GM12878 (cell line): ENCODE data around the gene XCR1.

ENCODE experiments used
- ATF7 ChIP-seq: fragments of 450-650 bp; IDR thresholded peaks from 2 replicates; pipeline ENCODE4 v1.6.1; 2016; ENCODE audit warnings: low read depth, mild to moderate bottlenecking
- BRCA1 ChIP-seq: IDR thresholded peaks from 2 replicates; pipeline ENCODE4 v1.6.1; 2011; ENCODE audit warnings: low read depth, low read length, improper control_type of control experiment
- EZH2 ChIP-seq: IDR thresholded peaks from 2 replicates; pipeline ENCODE4 v1.6.1; 2012; ENCODE audit warnings: low read depth, mild to moderate bottlenecking, control low read depth, inconsistent platforms, low read length, borderline replicate concordance; ENCODE audit not compliant: control insufficient read depth
- JUND ChIP-seq: IDR thresholded peaks from 2 replicates; pipeline ENCODE4 v1.6.1; 2012; ENCODE audit warnings: low read depth, mild to moderate bottlenecking, low read length, improper control_type of control experiment, moderate library complexity
- NFYB ChIP-seq: IDR thresholded peaks from 2 replicates; pipeline ENCODE4 v1.6.1; 2011; ENCODE audit warnings: low read depth, mild to moderate bottlenecking, low read length, improper control_type of control experiment, moderate library complexity; ENCODE audit not compliant: insufficient read depth
- POLR2A ChIP-seq: IDR thresholded peaks from 2 replicates; pipeline ENCODE4 v1.6.1; 2011; ENCODE audit warnings: low read depth, mild to moderate bottlenecking, low read length
- POLR2AphosphoS5 ChIP-seq: IDR thresholded peaks from 2 replicates; pipeline ENCODE4 v1.6.1; 2011; ENCODE audit warnings: mild to moderate bottlenecking, low read length, inconsistent platforms
- RAD21 ChIP-seq: IDR thresholded peaks from 2 replicates; pipeline ENCODE4 v1.6.1; 2011; ENCODE audit warnings: mild to moderate bottlenecking, low read depth, low read length, moderate library complexity; ENCODE audit not compliant: insufficient read depth
- SIX5 ChIP-seq: IDR thresholded peaks from 2 replicates; pipeline ENCODE4 v1.6.1; 2011; ENCODE audit warnings: mild to moderate bottlenecking, low read depth, low read length, moderate library complexity; ENCODE audit not compliant: severe bottlenecking
- SUZ12 ChIP-seq: fragments of 200-600 bp; sonication (generic); IDR thresholded peaks from one replicate; pipeline ENCODE4 v1.6.1; 2018; ENCODE audit warnings: antibody characterized with exemption, mild to moderate bottlenecking; ENCODE audit not compliant: unreplicated experiment
- ZNF274 ChIP-seq: IDR thresholded peaks from one replicate; pipeline ENCODE4 v1.8.0; 2011; ENCODE audit not compliant: insufficient read length, insufficient read depth
- TF ChIP-seq, protein P1 (sequence below): fragments of 450-650 bp; IDR thresholded peaks from 2 replicates; pipeline ENCODE4 v1.6.1; 2016; ENCODE audit warnings: mild to moderate bottlenecking, moderate library complexity, borderline replicate concordance
- TF ChIP-seq, protein P2 (sequence below), 3 experiments: IDR thresholded peaks in 2 of 3; conservative IDR thresholded peaks in 1 of 3; 2 replicates each; pipeline ENCODE4 v1.5.1; 2011; ENCODE audit warnings: low read depth in 3 of 3, low read length in 3 of 3, mild to moderate bottlenecking in 3 of 3, control low read depth in 2 of 3, moderate library complexity in 2 of 3, inconsistent platforms in 1 of 3, mixed read lengths in 1 of 3; ENCODE audit not compliant: control insufficient read depth in 2 of 3, insufficient read depth in 1 of 3; ENCODE audit errors: extremely low read depth in 1 of 3

DNA sequence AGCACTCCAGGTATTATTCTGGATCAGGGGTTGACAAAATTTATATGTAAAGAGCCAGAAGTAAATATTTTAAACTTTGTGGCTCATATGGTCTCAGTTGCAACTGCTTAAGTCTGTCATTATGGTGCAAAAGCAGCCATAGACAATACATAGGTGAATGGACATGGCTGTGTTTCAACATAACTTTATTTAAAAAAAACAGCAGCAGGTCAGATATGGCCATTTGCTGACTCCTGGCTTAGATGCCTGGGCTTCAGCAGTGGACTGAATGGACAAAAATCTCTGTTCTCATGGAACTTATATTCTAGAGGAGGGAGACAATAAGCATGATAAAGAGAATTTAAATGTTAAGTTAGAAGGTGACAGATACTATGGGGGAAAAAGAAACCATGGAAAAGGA lies 20.0 kb downstream of the XCR1 start:
- TF ChIP-seq POLR2A (no peak), ATF7 (no peak), BRCA1 (no peak), ZNF274 (no peak), SIX5 (no peak), RAD21 (no peak), POLR2AphosphoS5 (no peak), JUND (no peak), NFYB (no peak), EZH2 (no peak), SUZ12 (no peak)
- TF ChIP-seq, protein P1, sequence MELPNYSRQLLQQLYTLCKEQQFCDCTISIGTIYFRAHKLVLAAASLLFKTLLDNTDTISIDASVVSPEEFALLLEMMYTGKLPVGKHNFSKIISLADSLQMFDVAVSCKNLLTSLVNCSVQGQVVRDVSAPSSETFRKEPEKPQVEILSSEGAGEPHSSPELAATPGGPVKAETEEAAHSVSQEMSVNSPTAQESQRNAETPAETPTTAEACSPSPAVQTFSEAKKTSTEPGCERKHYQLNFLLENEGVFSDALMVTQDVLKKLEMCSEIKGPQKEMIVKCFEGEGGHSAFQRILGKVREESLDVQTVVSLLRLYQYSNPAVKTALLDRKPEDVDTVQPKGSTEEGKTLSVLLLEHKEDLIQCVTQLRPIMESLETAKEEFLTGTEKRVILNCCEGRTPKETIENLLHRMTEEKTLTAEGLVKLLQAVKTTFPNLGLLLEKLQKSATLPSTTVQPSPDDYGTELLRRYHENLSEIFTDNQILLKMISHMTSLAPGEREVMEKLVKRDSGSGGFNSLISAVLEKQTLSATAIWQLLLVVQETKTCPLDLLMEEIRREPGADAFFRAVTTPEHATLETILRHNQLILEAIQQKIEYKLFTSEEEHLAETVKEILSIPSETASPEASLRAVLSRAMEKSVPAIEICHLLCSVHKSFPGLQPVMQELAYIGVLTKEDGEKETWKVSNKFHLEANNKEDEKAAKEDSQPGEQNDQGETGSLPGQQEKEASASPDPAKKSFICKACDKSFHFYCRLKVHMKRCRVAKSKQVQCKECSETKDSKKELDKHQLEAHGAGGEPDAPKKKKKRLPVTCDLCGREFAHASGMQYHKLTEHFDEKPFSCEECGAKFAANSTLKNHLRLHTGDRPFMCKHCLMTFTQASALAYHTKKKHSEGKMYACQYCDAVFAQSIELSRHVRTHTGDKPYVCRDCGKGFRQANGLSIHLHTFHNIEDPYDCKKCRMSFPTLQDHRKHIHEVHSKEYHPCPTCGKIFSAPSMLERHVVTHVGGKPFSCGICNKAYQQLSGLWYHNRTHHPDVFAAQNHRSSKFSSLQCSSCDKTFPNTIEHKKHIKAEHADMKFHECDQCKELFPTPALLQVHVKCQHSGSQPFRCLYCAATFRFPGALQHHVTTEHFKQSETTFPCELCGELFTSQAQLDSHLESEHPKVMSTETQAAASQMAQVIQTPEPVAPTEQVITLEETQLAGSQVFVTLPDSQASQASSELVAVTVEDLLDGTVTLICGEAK = peak; percentile 61
- TF ChIP-seq, protein P2, sequence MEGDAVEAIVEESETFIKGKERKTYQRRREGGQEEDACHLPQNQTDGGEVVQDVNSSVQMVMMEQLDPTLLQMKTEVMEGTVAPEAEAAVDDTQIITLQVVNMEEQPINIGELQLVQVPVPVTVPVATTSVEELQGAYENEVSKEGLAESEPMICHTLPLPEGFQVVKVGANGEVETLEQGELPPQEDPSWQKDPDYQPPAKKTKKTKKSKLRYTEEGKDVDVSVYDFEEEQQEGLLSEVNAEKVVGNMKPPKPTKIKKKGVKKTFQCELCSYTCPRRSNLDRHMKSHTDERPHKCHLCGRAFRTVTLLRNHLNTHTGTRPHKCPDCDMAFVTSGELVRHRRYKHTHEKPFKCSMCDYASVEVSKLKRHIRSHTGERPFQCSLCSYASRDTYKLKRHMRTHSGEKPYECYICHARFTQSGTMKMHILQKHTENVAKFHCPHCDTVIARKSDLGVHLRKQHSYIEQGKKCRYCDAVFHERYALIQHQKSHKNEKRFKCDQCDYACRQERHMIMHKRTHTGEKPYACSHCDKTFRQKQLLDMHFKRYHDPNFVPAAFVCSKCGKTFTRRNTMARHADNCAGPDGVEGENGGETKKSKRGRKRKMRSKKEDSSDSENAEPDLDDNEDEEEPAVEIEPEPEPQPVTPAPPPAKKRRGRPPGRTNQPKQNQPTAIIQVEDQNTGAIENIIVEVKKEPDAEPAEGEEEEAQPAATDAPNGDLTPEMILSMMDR (IDR thresholded peaks at IDR 0.05 in 2 of 3, conservative IDR thresholded peaks at IDR 0.05 in 1 of 3; ENCODE audit: control insufficient read depth in 2 of 3, extremely low read depth in 1 of 3, insufficient read depth in 1 of 3, low read depth in 3 of 3, low read length in 3 of 3) = no peak
